Lower lobe of right lung (tissue), 2 donors: Measurements from ENCODE around the gene CIC. TPM values are rescaled to one million over a fixed set of nuclear protein-coding genes. Genes with fewer than 3 reads are reported as not detected.

ENCODE experiments used
- ATAC-seq, 2 donors: fragments of 200-7000 bp; cut with Tn5 transposase; one replicate each; pipeline ENCODE4 v1.9.1; 2020 to 2022; ENCODE audit warnings: mild to moderate bottlenecking in 2 of 2, moderate library complexity in 2 of 2
- DNase-seq: peaks from one replicate; pipeline ENCODE4 v3.0.0-alpha.2; 2020
- H3K27ac ChIP-seq: fragments of 200-600 bp; one replicate; pipeline ENCODE4 v1.8.0; 2022
- H3K27me3 ChIP-seq: fragments of 200-600 bp; one replicate; pipeline ENCODE4 v1.8.0; 2022; ENCODE audit warnings: low read depth
- H3K36me3 ChIP-seq: fragments of 200-600 bp; one replicate; pipeline ENCODE4 v1.8.0; 2022; ENCODE audit warnings: mild to moderate bottlenecking
- H3K4me1 ChIP-seq: fragments of 200-600 bp; one replicate; pipeline ENCODE4 v1.8.0; 2022
- H3K4me3 ChIP-seq: fragments of 200-600 bp; one replicate; pipeline ENCODE4 v1.8.0; 2022; ENCODE audit warnings: mild to moderate bottlenecking
- H3K9me3 ChIP-seq: fragments of 200-600 bp; one replicate; pipeline ENCODE4 v1.8.0; 2022
- intact Hi-C: fragments of 100-400 bp; cut with DNase I; formaldehyde crosslinking; loops from one replicate; pipeline ENCODE4 v1.11.0; 2022
- total RNA-seq: library from RNA; stranded (reverse); fragmentation: NEBNext Ultra II Directional; extraction: Animal tissue kit (Norgen Biotek cat#: 25700); gene quantifications from one replicate; pipeline ENCODE4 v1.2.1, GENCODE V29; 2021
- TF ChIP-seq, protein P1 (sequence below): fragments of 200-600 bp; IDR thresholded peaks from one replicate; pipeline ENCODE4 v1.8.0; 2022; ENCODE audit warnings: antibody characterized with exemption, mild to moderate bottlenecking
- donor health status: DM: no; HTN: yes; CAD: no; lungs with severe emphysema.

The CIC gene
- total RNA-seq, 1 donor from 2014 or later = 67.9 TPM

DNA sequence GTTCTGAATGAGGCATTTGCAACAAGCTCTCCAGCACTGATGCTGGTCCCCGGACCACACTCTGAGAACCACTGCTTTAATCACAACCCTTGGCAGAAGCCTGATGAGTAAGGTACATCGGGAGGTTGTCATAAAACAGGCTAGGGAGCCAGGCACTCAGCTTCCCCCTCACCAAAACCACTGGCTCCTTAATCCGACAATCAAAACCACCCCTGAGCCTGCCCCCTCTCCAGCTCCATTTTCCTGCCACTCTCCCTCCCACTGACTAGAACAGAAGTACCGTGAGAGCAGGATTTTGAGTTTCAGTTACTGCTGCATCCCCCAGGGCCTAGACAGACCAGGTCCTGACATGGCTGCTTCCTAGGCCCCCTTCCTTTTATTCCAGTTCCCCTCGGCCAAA is 33.9 kb upstream of the CIC start:
- ATAC-seq = no peak
- no peak for DNase-seq
- peaks cover 84% of the 10 kb centered on the region for H3K36me3 ChIP-seq
- no peak overlapping the region for H3K27ac ChIP-seq
- TF ChIP-seq, protein P1, sequence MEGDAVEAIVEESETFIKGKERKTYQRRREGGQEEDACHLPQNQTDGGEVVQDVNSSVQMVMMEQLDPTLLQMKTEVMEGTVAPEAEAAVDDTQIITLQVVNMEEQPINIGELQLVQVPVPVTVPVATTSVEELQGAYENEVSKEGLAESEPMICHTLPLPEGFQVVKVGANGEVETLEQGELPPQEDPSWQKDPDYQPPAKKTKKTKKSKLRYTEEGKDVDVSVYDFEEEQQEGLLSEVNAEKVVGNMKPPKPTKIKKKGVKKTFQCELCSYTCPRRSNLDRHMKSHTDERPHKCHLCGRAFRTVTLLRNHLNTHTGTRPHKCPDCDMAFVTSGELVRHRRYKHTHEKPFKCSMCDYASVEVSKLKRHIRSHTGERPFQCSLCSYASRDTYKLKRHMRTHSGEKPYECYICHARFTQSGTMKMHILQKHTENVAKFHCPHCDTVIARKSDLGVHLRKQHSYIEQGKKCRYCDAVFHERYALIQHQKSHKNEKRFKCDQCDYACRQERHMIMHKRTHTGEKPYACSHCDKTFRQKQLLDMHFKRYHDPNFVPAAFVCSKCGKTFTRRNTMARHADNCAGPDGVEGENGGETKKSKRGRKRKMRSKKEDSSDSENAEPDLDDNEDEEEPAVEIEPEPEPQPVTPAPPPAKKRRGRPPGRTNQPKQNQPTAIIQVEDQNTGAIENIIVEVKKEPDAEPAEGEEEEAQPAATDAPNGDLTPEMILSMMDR = no peak
- H3K4me3 ChIP-seq = no peak overlapping the region
- H3K4me1 ChIP-seq = peaks cover 3% of the 10 kb centered on the region
- intact Hi-C loops = no loop called here
- H3K9me3 ChIP-seq = no peaks in the 10 kb centered on the region
- H3K27me3 ChIP-seq = no peaks in the 10 kb centered on the region

DNA sequence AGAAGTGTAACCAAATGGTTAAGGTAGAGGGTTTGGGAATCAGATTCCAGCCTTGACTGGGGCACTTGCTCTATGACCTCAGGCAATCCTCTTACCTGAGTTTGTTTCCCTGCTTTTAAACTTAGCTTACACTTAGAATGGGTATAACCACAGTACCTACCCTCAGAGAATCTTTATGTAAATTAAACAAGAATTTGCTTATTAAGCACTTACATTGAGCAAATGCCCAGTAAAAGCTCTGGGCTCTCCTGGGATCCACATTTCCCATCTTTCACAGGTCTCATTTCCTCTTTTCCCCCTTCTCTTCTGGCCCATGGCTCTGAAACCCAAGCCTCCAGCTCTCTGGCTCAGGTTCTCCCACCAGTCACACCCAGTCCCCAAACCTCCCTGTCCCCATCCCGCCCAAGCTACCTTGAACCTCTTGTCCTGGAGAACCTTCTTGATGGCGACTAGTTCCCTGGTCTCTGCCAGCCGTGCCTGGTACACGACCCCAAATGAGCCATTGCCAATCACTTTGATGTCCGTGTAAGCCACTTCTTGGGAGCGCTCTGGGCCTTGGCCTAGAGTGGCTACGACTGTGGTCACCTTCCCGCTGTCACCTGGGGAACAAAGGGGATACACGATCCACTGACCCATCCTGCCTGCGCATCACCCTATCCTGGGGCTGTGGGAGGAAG is 29.4 kb upstream of the CIC start:
- DNase-seq (no peak), ATAC-seq (no peak)
- Histone ChIP-seq H3K4me3 (no peak overlapping the region), H3K36me3 (peaks cover 43% of the 10 kb centered on the region), H3K27me3 (no peaks in the 10 kb centered on the region), H3K9me3 (no peaks in the 10 kb centered on the region), H3K27ac (no peak overlapping the region), H3K4me1 (peaks cover 28% of the 10 kb centered on the region)
- intact Hi-C loops = no loop called here
- TF ChIP-seq, protein P1 = no peak

DNA sequence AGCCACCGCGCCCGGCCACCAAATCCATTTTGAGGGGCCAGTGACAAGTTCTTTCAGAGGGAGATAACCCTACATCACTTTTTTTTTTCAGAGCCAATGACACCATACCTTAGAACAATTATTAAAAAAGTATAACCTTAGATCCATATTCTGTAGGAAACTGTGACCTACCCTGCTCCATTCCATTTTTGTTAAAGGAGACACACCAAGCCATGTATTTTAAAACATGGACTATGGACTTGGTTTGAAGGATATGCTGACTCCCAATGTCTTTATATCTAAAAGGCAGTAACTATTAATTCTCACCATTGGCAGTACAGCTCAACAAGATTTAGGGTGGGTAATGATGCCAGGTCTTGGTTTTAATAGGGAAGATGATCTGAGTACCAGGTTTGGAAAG is 27.8 kb upstream of the CIC start:
- Histone ChIP-seq H3K36me3 (peaks cover 27% of the 10 kb centered on the region), H3K27me3 (no peaks in the 10 kb centered on the region), H3K4me3 (peak overlapping the region; percentile 80), H3K27ac (no peak overlapping the region), H3K9me3 (no peaks in the 10 kb centered on the region), H3K4me1 (peaks cover 44% of the 10 kb centered on the region)
- intact Hi-C loops = no loop called here
- ATAC-seq = no peak
- TF ChIP-seq, protein P1 = no peak
- no peak for DNase-seq

DNA sequence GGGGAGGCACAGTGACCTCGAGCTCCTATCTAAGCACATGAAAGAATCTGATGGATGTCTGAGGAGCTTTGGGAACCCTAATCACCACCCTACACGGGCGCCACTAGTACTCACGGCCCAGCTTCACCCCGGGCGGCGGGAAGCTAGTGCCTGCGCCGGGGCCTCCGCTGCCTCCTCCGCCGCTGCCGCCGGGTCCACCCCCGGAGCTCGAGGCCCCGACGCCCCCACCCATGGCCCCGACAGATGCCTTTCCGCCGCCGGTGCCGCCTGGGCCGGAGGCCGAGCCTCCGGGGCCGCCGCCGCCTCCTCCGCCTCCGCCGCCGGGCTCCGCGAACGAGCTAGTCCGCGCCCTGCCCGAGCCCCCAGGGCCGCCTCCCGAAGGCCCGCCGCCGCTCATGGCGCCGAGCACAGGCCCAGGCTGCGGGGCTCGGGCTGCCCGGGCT is 27.0 kb upstream of the CIC start:
- Histone ChIP-seq H3K27me3 (no peaks in the 10 kb centered on the region), H3K27ac (peak overlapping the region; percentile 90), H3K4me1 (peaks cover 50% of the 10 kb centered on the region), H3K4me3 (peak overlapping the region; percentile 80), H3K9me3 (no peaks in the 10 kb centered on the region), H3K36me3 (peaks cover 23% of the 10 kb centered on the region)
- TF ChIP-seq, protein P1 = no peak
- ATAC-seq (no peak), DNase-seq (no peak)
- intact Hi-C loops = no loop called here

DNA sequence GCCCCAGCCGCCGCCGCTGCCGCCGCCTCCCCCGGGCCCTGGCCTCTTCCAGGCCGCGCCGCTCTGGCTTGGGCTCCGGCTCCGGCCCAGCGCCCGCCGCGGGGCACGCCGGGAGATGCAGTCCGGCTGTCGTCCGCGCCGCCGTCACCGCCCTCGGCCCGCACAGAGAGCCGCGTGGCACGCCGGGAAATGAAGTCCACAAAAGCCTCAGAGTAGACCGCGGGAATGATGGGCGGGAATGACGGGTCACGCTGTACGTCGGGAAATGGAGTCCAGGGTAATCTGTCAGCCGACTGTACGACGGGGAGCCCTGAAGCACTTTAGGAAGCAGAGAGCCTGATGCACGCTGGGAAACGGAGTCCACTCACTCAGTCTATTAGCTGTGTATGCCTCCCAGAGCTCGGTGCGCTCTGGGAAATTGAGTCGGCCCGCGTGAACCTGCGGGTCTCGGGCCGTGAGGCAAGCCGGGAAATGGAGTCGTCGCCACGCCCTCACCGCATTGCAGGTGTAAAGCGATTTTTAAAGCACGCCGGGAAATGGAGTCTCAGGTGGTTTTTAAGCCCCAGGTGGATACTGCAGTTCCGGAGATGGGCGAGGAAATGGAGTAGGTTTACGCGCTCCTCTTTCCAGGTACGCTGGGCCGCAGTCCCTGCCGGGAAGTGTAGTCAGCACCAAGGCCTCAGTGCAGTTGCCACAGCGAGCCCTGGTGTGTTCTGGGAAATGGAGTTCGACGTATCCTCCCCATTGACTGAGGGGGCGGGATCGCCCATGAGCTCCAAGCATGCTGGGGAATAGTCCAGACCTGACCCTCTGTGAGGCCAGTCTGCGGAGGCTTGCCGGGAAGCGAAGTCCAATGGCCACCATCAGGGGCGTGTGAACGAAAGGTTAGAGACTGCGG is 26.3 kb upstream of the CIC start, which contains the start of gene GSK3A:
GSK3A (minus strand) TSS at position 91 of the 898 bp plus-strand sequence. CDS start 137 bp downstream, outside the sequence.
- H3K36me3 ChIP-seq = peaks cover 18% of the 10 kb centered on the region
- H3K4me3 ChIP-seq = peak within 1 kb of the TSS; percentile 80
- H3K9me3 ChIP-seq = no peaks in the 10 kb centered on the region
- no peaks in the 10 kb centered on the region for H3K27me3 ChIP-seq
- H3K27ac ChIP-seq = peak within 1 kb of the TSS; percentile 90
- H3K4me1 ChIP-seq = peaks cover 50% of the 10 kb centered on the region
- ATAC-seq (peak; percentile 90 to 92), DNase-seq (peak; percentile 99)
- TF ChIP-seq, protein P1 = no peak
- intact Hi-C loops = no loop called here
